Esophagus muscularis mucosa (tissue), 4 donors: Measurements from ENCODE around the gene DRC7. TPM values are rescaled to one million over a fixed set of nuclear protein-coding genes. Genes with fewer than 3 reads are reported as not detected.

ENCODE experiments used
- DNase-seq: peaks from one replicate; pipeline ENCODE4 v3.0.0-alpha.2; 2017; ENCODE audit errors: extremely low spot score
- H3K27ac ChIP-seq, 4 donors: fragments of 200-600 bp; sonication (generic); replicated peaks in 1 of 4; 1 replicate in 3 of 4; 2 replicates in 1 of 4; pipeline ENCODE4 v1.5.1; 2016 to 2019; ENCODE audit warnings: mild to moderate bottlenecking in 1 of 4
- H3K27me3 ChIP-seq, 4 donors: fragments of 200-600 bp; sonication (generic); one replicate each; pipeline versions ENCODE4 v1.5.1 to v1.6.0; 2016 to 2019
- H3K36me3 ChIP-seq, 4 donors: fragments of 200-600 bp; sonication (generic); one replicate each; pipeline ENCODE4 v1.5.1; 2016 to 2019
- H3K4me1 ChIP-seq, 4 donors: fragments of 200-600 bp; sonication (generic); one replicate each; pipeline ENCODE4 v1.5.1; 2016 to 2019
- H3K4me3 ChIP-seq, 4 donors: fragments of 200-600 bp; sonication (generic); 1 replicate in 2 of 4; 2 replicates in 2 of 4; pipeline ENCODE4 v1.5.1; 2016 to 2019; ENCODE audit warnings: mild to moderate bottlenecking in 4 of 4, moderate library complexity in 1 of 4
- H3K9me3 ChIP-seq, 4 donors: fragments of 200-600 bp; sonication (generic); 1 replicate in 3 of 4; 2 replicates in 1 of 4; pipeline ENCODE4 v1.5.1; 2016 to 2019
- EP300 ChIP-seq: sonication (generic); formaldehyde crosslinking; IDR thresholded peaks from one replicate; pipeline ENCODE4 v1.6.1; 2017; ENCODE audit warnings: antibody characterized with exemption
- POLR2A ChIP-seq: fragments of 450-650 bp; IDR thresholded peaks from one replicate; pipeline ENCODE4 v1.6.1; 2017; ENCODE audit warnings: antibody characterized with exemption, moderate library complexity, mild to moderate bottlenecking, low read depth
- POLR2AphosphoS5 ChIP-seq, 2 donors: sonication (generic); formaldehyde crosslinking; IDR thresholded peaks; one replicate each; pipeline ENCODE4 v1.6.1; 2017; ENCODE audit warnings: antibody characterized with exemption in 2 of 2
- WGBS: methylation state at CpG from one replicate; pipeline ENCODE4 v1.1.5; 2018; 5-methylcytosine and 5-hydroxymethylcytosine counted together
- intact Hi-C: fragments of 100-400 bp; cut with DNase I; formaldehyde crosslinking; loops from one replicate; pipeline ENCODE4 v1.15.1; 2023
- total RNA-seq, 4 donors: library from RNA; depleted of rRNA; stranded (reverse); fragments of >200 nt; gene quantifications; one replicate each; pipeline versions ENCODE4 v1.1.0 to v1.2.1, GENCODE V29; 2016
- TF ChIP-seq, protein P1 (sequence below), 3 experiments: fragments of 200-600 bp in 2 of 3; fragments of 450-650 bp in 1 of 3; sonication (generic) in 2 of 3; IDR thresholded peaks; one replicate each; pipeline ENCODE4 v1.5.1; 2017 to 2019; ENCODE audit warnings: antibody characterized with exemption in 3 of 3, mild to moderate bottlenecking in 2 of 3, moderate library complexity in 1 of 3

The DRC7 gene
- total RNA-seq, 4 donors from 2014 or later = under 0.01 to 0.17 TPM; not detected in 2

DNA sequence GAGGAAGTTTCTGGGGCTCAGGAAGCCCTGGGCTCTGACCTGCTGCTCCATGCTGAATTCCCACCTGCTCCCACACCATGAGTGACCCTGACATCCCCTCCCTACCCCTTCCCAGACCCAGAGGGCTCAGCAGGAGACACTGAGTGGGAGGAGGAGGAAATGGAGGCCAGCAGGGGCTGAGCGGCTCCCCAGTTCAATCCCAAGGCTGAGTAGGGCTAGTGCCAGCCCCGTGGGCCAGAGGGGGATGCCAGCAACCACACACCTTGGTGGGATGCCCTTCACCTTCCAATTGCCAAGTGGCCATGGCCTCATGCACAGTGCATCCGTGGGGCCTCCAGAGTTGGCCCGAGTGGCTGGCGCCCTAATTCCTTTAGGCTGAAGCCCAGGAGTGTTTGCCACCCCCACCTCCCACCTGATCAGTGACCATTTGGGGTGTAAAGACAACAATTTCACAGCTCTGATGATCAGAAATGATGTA, 27.5 kb upstream of the DRC7 start:
- Histone ChIP-seq H3K4me1 (peaks cover 0 to 3% (median 0%) of the 10 kb centered on the region in 4 donors), H3K27ac (no peak overlapping the region), H3K36me3 (peaks cover 0 to 29% (median 4%) of the 10 kb centered on the region in 4 donors), H3K27me3 (peaks cover 0 to 13% (median 0%) of the 10 kb centered on the region in 4 donors), H3K4me3 (no peak overlapping the region), H3K9me3 (no peaks in the 10 kb centered on the region)
- 88% methylated on average over 4 of the region's 5 CpGs for WGBS
- TF ChIP-seq POLR2A (no peak), EP300 (no peak), POLR2AphosphoS5 (IDR thresholded peaks at IDR 0.05) (no peak)
- TF ChIP-seq, protein P1, sequence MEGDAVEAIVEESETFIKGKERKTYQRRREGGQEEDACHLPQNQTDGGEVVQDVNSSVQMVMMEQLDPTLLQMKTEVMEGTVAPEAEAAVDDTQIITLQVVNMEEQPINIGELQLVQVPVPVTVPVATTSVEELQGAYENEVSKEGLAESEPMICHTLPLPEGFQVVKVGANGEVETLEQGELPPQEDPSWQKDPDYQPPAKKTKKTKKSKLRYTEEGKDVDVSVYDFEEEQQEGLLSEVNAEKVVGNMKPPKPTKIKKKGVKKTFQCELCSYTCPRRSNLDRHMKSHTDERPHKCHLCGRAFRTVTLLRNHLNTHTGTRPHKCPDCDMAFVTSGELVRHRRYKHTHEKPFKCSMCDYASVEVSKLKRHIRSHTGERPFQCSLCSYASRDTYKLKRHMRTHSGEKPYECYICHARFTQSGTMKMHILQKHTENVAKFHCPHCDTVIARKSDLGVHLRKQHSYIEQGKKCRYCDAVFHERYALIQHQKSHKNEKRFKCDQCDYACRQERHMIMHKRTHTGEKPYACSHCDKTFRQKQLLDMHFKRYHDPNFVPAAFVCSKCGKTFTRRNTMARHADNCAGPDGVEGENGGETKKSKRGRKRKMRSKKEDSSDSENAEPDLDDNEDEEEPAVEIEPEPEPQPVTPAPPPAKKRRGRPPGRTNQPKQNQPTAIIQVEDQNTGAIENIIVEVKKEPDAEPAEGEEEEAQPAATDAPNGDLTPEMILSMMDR (IDR thresholded peaks at IDR 0.05) = no peak
- no peak for DNase-seq
- intact Hi-C loops = no loop called here

DNA sequence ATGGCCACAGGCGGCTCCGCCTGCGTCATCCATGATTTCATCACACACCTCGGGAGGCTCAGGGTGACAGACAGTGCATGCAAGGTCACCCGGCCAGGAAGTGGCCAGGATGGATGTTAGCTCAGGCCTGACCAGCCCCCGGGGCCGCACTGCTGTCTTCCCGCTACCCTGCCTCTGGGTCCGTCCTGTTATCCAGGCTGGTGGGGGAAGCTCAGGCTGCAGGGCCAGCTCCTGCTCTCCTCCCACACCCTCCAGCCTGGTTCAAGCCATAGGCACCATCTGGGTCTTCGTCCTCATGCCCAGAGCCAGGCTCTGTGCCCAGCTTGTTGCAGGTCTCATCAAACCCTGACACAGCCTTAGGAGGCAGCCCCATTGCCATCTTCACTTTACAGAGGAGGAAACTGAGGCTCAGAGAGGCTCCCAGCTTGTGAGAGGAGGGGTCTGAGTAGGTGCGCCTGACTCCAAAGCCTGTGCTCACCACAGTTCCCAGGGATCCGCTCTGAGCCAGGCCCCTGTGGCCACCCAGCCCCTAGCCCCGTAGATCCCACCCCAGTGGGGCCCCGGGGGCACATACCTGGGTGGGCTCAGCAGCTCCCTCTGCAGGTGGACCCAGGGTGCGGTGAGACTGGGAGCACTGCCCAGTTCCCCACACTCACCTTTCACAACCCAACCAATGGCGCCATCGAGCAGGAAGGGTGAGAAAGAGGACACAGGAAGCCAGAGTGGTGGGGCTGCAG, 26.9 kb upstream of the DRC7 start:
- 79% methylated on average over 11 of the region's 17 CpGs for WGBS
- H3K27ac ChIP-seq = no peak overlapping the region
- no peak for DNase-seq
- peaks cover 0 to 3% (median 0%) of the 10 kb centered on the region in 4 donors for H3K4me1 ChIP-seq
- H3K9me3 ChIP-seq = no peaks in the 10 kb centered on the region
- peaks cover 0 to 16% (median 0%) of the 10 kb centered on the region in 4 donors for H3K27me3 ChIP-seq
- intact Hi-C loops = no loop called here
- H3K36me3 ChIP-seq = peaks cover 0 to 23% (median 3%) of the 10 kb centered on the region in 4 donors
- TF ChIP-seq EP300 = no peak
- TF ChIP-seq POLR2A = no peak
- TF ChIP-seq POLR2AphosphoS5 (IDR thresholded peaks at IDR 0.05) = no peak
- H3K4me3 ChIP-seq = no peak overlapping the region

DNA sequence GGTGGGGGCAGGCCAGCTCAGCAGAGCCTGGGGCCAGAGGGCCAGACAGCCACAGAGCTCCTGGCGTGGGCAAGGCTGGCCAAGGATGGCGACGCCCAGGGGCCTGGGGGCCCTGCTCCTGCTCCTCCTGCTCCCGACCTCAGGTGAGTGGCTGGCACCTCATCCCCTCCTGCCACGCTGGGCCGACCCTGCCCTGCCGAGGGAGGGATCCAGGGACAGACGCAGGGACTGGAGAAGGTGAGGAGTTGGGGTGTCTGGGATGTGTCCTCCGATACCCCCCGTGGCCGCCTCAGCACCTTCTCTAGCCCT, 26.4 kb upstream of the DRC7 start, which contains the start of gene ADGRG3:
Gene ADGRG3, plus strand, starts transcription at position 44 of the 309 bp plus-strand sequence. Its CDS starts 42 bp downstream, at position 86.
- Histone ChIP-seq H3K36me3 (peaks cover 0 to 19% (median 3%) of the 10 kb centered on the region in 4 donors), H3K4me1 (peaks cover 0 to 3% (median 0%) of the 10 kb centered on the region in 4 donors), H3K4me3 (no peak within 1 kb of the TSS), H3K27ac (no peak within 1 kb of the TSS), H3K9me3 (no peaks in the 10 kb centered on the region), H3K27me3 (peaks cover 0 to 21% (median 0%) of the 10 kb centered on the region in 4 donors)
- intact Hi-C loops = no loop called here
- 92% methylated on average over 8 of the region's 11 CpGs for WGBS
- no peak for DNase-seq
- no peak for TF ChIP-seq POLR2A
- no peak for TF ChIP-seq EP300
- TF ChIP-seq, protein P1 (IDR thresholded peaks at IDR 0.05) = no peak
- TF ChIP-seq POLR2AphosphoS5 (IDR thresholded peaks at IDR 0.05) = no peak

DNA sequence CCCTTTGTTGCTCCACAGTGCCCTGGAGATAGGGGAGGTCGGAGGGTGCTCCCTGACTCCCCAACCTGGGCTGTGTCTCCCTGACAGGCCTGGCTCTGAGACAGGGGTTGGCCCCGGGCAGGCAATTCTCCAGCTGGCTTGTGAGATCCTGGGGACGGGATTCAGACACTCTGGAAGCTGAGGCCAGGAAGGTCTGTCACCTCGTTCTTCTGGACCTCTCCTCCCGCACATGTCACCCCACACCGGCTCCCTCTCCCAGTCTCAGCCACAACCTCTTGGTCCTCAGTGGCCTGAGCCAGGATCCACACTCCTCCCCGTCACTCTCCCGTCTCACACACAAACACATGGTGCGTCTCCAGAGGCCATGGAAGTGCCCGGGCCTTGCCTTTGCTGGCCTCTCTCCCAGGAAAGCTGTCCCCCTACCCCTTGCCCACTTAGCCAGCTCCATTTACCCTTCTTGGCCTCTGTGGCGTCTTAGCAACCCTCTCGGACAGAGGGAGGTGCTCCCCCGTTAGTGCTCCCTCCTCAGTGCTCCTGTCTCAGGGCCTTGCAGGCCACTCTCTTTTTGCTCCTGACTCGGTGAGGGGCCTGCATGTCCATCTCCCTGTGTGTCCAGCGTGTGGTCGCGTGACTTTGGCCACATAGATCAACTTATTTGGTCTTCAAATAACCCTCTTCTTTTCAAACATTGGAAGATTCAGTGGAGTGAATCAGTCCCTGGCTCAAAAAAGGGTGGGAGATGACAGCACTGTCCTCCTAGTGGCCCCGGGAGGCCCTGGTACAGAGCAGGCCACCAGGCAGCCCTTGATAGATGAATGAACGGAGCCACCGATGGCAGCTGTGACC, 25.8 kb upstream of the DRC7 start:
- Histone ChIP-seq H3K27me3 (peaks cover 0 to 27% (median 0%) of the 10 kb centered on the region in 4 donors), H3K4me3 (no peak overlapping the region), H3K36me3 (peaks cover 0 to 13% (median under 1%) of the 10 kb centered on the region in 4 donors), H3K9me3 (no peaks in the 10 kb centered on the region), H3K27ac (no peak overlapping the region), H3K4me1 (peaks cover 0 to 3% (median 0%) of the 10 kb centered on the region in 4 donors)
- DNase-seq = no peak
- intact Hi-C loops = no loop called here
- TF ChIP-seq POLR2A = no peak
- TF ChIP-seq, protein P1 (IDR thresholded peaks at IDR 0.05) = no peak
- no peak for TF ChIP-seq POLR2AphosphoS5 (IDR thresholded peaks at IDR 0.05)
- TF ChIP-seq EP300 = no peak
- 89% methylated on average over 17 of the region's 20 CpGs for WGBS
